Mucosa of rectum (tissue), 2 donors: Measurements from ENCODE around the gene GPI.
A peak's percentile ranks its signal among the peaks of the same experiment; 100 is the strongest.
"Not testable (repeated sequence)": the region's sequence is repeated elsewhere in the genome, so short reads cannot be mapped to it uniquely, and the experiment has no call there.

Source experiments
- H3K27ac ChIP-seq, 2 donors: one replicate each; pipeline ENCODE4 v1.7.0; 2013; ENCODE audit warnings: inconsistent platforms in 2 of 2, low read depth in 2 of 2, low read length in 2 of 2
- H3K27me3 ChIP-seq, 2 donors: one replicate each; pipeline ENCODE4 v1.7.0; 2013; ENCODE audit warnings: low read length in 2 of 2; ENCODE audit not compliant: control insufficient read depth in 2 of 2, insufficient read depth in 2 of 2
- H3K36me3 ChIP-seq, 2 donors: one replicate each; pipeline ENCODE4 v1.7.0; 2013; ENCODE audit warnings: low read length in 2 of 2; ENCODE audit not compliant: control insufficient read depth in 2 of 2, insufficient read depth in 2 of 2
- H3K4me1 ChIP-seq, 2 donors: one replicate each; pipeline ENCODE4 v1.7.0; 2013; ENCODE audit warnings: low read length in 2 of 2, mild to moderate bottlenecking in 1 of 2; ENCODE audit not compliant: control insufficient read depth in 2 of 2, insufficient read depth in 2 of 2
- H3K4me3 ChIP-seq, 2 donors: one replicate each; pipeline ENCODE4 v1.7.0; 2013; ENCODE audit warnings: low read length in 2 of 2
- H3K9ac ChIP-seq, 2 donors: one replicate each; pipeline ENCODE4 v1.7.0; 2013; ENCODE audit warnings: low read length in 2 of 2, low read depth in 1 of 2, mild to moderate bottlenecking in 1 of 2
- H3K9me3 ChIP-seq, 2 donors: one replicate each; pipeline ENCODE4 v1.7.0; 2013; ENCODE audit warnings: low read length in 2 of 2; ENCODE audit not compliant: control insufficient read depth in 2 of 2
- donor health status: healthy.
- donor health status: Normal muscosa, but diverticular disease.

The GPI gene

DNA sequence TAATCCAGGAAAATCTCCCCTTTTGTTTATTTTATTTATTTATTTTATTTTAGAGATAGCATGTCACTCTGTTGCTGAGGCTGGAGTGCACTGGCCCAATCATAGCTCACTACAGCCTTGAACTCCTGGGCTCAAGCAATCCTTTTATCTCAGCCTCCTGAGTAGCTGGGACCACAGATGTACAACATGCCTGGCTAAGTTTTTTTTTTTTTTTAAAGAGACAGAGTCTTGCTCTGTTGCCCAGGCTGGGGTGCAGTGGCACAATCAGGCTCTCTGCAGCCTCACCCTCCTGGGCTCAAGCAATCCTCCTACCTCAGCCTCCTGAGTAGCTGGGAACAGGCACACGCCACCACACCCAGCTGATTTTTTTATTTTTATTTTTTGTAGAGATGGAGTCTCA is 32.9 kb downstream of the GPI start:
- no peaks in the 10 kb centered on the region for H3K9me3 ChIP-seq
- no peak overlapping the region for H3K4me3 ChIP-seq
- no peak overlapping the region for H3K9ac ChIP-seq
- H3K27me3 ChIP-seq, result no peaks in the 10 kb centered on the region
- H3K36me3 ChIP-seq, result peaks cover 55 to 63% of the 10 kb centered on the region in 2 donors
- H3K27ac ChIP-seq, result no peak overlapping the region
- peaks cover 0 to 6% of the 10 kb centered on the region in 2 donors for H3K4me1 ChIP-seq

DNA sequence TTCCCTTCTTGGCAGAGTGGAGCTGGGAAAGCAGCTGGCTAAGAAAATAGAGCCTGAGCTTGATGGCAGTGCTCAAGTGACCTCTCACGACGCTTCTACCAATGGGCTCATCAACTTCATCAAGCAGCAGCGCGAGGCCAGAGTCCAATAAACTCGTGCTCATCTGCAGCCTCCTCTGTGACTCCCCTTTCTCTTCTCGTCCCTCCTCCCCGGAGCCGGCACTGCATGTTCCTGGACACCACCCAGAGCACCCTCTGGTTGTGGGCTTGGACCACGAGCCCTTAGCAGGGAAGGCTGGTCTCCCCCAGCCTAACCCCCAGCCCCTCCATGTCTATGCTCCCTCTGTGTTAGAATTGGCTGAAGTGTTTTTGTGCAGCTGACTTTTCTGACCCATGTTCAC is 34.9 kb downstream of the GPI start:
- no peak overlapping the region for H3K9ac ChIP-seq
- no peaks in the 10 kb centered on the region for H3K9me3 ChIP-seq
- no peak overlapping the region for H3K4me3 ChIP-seq
- H3K36me3 ChIP-seq, result peaks cover 41 to 46% of the 10 kb centered on the region in 2 donors
- no peaks in the 10 kb centered on the region for H3K27me3 ChIP-seq
- H3K27ac ChIP-seq, result no peak overlapping the region
- peaks cover 0 to 12% of the 10 kb centered on the region in 2 donors for H3K4me1 ChIP-seq

GRCh38 chr19:34400844-34401243 is 35.8 kb downstream of the GPI start:
- H3K36me3 ChIP-seq, result peaks cover 34 to 38% of the 10 kb centered on the region in 2 donors
- H3K9ac ChIP-seq, result not testable (repeated sequence)

DNA sequence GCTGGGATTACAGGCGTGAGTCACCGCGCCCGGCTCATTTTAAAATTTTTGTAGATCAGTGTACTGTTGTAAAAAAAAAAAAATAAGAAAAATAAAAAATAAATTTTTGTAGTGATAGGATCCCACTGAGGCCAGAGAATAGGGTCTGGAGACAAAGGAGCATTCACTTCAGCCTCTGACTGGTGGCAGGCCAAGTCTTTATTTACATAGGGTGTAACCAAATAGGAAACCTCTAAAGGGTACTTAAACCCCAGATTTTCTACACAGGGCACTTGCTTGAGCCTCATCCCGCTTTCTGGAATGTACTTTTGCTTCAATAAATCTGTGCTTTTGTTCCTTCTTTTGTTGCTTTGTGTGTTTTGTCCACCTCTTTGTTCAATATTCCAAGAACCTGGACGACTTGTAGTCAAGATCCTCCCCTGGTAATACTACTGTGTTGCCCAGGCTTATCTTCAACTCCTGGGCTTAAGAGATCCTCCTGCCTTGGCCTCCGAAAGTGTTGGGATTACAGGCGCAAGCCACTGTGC is 37.1 kb downstream of the GPI start:
- H3K27ac ChIP-seq, result no peak overlapping the region
- peaks cover 0 to 12% of the 10 kb centered on the region in 2 donors for H3K4me1 ChIP-seq
- H3K9ac ChIP-seq, result no peak overlapping the region
- no peaks in the 10 kb centered on the region for H3K9me3 ChIP-seq
- H3K27me3 ChIP-seq, result no peaks in the 10 kb centered on the region
- H3K36me3 ChIP-seq, result peaks cover 22 to 28% of the 10 kb centered on the region in 2 donors
- H3K4me3 ChIP-seq, result no peak overlapping the region

More at GRCh38 chr19:34400844-34401243, 35.8 kb downstream of the GPI start:
- H3K9me3 ChIP-seq, H3K4me3 ChIP-seq, H3K27ac ChIP-seq, H3K27me3 ChIP-seq: not testable (repeated sequence)
- peaks cover 0 to 12% of the 10 kb centered on the region in 2 donors for H3K4me1 ChIP-seq

GRCh38 chr19:34403784-34404108 is 38.8 kb downstream of the GPI start:
- Histone ChIP-seq H3K4me1 (peaks cover 0 to 12% of the 10 kb centered on the region in 2 donors), H3K9ac (peak overlapping the region; percentile 79 to 83), H3K36me3 (peaks cover 17% of the 10 kb centered on the region in 2 donors), H3K27ac (peak overlapping the region in 1 of 2 donors; percentile 6), H3K4me3 (peak overlapping the region; percentile 91 to 93), H3K27me3 (no peaks in the 10 kb centered on the region), H3K9me3 (no peaks in the 10 kb centered on the region)

GRCh38 chr19:34404109-34404909 is 39.3 kb downstream of the GPI start, which contains the start of gene PDCD2L:
Gene PDCD2L, plus strand, starts transcription at chr19:34404399. Its CDS starts 32 bp downstream, at chr19:34404431.
- Histone ChIP-seq H3K9me3 (no peaks in the 10 kb centered on the region), H3K27me3 (no peaks in the 10 kb centered on the region), H3K9ac (peak within 1 kb of the TSS; percentile 79 to 83), H3K4me3 (peak within 1 kb of the TSS; percentile 91 to 93), H3K4me1 (peaks cover 0 to 12% of the 10 kb centered on the region in 2 donors), H3K36me3 (peaks cover 13 to 15% of the 10 kb centered on the region in 2 donors), H3K27ac (peak within 1 kb of the TSS; percentile 5 to 48)

DNA sequence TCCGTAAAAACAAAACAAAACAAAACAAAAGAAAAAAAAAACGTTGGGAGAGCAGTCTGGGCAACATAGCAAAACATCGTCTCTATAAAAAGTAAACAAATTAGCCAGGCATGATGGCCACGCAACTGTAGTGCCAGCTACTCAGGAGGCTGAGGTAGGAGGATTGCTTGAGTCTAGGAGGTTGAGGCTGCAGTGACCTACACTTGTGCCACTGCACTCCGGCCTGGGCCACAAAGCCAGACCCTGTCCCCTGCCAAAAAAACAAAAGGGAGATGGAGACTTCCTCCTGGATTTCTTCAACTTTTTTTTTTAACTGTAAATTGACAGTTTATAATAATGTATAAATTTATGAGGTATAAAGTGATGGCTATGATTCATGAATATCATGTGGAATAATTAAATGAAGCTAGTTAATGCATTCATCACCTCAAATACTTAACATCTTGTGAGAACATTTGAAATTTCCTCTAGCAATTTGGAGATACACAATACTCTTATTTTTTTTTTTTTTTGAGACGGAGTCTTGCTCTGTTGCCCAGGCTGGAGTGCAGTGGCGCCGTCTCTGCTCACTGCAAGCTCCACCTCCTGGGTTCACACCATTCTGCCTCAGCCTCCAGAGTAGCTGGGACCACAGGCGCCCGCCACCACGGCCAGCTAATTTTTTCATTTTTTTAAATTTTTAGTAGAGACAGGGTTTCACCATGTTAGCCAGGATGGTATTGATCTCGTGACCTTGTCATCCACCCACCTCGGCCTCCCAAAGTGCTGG is 41.1 kb downstream of the GPI start:
- Histone ChIP-seq H3K27me3 (no peaks in the 10 kb centered on the region), H3K9ac (no peak overlapping the region), H3K4me1 (peaks cover 0 to 12% of the 10 kb centered on the region in 2 donors), H3K9me3 (no peaks in the 10 kb centered on the region), H3K4me3 (no peak overlapping the region), H3K27ac (no peak overlapping the region), H3K36me3 (peaks cover 4 to 11% of the 10 kb centered on the region in 2 donors)

- H3K9me3 ChIP-seq, result no peaks in the 10 kb centered on the region
These were observed 43.4 kb downstream of the GPI start for GRCh38 chr19:34408411-34408810.

DNA sequence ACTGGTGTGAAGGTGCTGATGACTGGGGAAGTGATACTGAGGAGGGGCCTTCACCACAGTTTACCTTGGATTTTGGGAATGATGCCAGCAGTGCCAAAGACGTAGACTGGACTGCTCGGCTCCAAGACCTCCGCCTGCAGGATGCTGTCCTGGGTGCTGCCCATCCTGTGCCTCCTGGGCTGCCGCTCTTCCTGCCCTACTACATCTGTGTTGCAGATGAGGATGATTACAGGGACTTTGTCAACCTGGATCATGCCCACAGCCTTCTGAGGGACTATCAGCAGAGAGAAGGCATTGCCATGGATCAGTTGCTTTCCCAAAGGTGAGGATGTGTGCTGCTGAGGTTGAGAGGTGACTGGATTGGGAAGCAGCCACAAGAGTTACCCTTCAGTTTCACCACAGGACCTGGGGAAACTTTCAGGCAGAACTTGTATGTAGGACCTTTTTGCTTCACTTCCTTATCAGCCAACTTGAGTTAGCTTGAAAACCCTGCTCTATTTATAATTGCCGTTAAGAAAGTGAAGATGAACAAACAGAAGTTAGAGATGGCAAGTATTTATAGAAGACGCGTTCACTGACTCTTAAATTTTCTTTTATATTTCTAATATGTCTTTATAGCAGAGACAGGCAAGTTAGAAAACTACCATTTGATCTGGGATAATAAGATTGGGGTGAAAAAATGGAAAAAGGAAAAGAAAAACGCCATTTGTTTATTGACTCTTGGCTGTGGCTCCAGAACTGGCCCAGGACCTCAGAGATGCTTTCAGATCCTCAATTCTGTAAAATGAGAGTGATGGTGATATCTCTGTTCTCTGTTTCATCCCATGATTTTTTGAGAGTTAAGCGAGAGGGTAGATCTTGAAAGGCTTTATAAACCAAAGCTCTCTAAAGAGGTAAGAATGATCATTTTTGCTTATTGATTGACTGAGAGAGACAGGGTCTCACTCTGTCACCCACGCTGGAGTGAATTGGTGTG is 44.5 kb downstream of the GPI start:
- Histone ChIP-seq H3K27me3 (no peaks in the 10 kb centered on the region), H3K27ac (no peak overlapping the region), H3K4me3 (no peak overlapping the region), H3K9me3 (no peaks in the 10 kb centered on the region), H3K4me1 (peaks cover 0 to 5% of the 10 kb centered on the region in 2 donors), H3K9ac (peak overlapping the region in 1 of 2 donors; percentile 42), H3K36me3 (peaks cover 4 to 16% of the 10 kb centered on the region in 2 donors)

More at GRCh38 chr19:34408411-34408810, 43.4 kb downstream of the GPI start:
- Histone ChIP-seq H3K27me3 (no peaks in the 10 kb centered on the region), H3K27ac (no peak overlapping the region), H3K36me3 (peaks cover 4 to 11% of the 10 kb centered on the region in 2 donors), H3K4me3 (no peak overlapping the region), H3K4me1 (peaks cover 0 to 7% of the 10 kb centered on the region in 2 donors), H3K9ac (no peak overlapping the region)
